Esophagus mucosa (tissue), 1 donor: ENCODE data around the gene KDM7A. TPM values are rescaled to one million over a fixed set of nuclear protein-coding genes. Genes with fewer than 3 reads are reported as not detected.
"Not testable (repeated sequence)": the region's sequence is repeated elsewhere in the genome, so short reads cannot be mapped to it uniquely, and the experiment has no call there.

ENCODE experiments used
- ATAC-seq: fragments of 200-7000 bp; cut with Tn5 transposase; one replicate; pipeline ENCODE4 v1.9.1; 2020
- total RNA-seq: library from RNA; stranded (reverse); gene quantifications from one replicate; pipeline ENCODE4 v1.2.4, GENCODE V29; 2023
- donor health status: DM: yes; HTN: yes; CAD: no.

Gene KDM7A
- total RNA-seq, 1 donor from 2014 or later, result 22.3 TPM

DNA sequence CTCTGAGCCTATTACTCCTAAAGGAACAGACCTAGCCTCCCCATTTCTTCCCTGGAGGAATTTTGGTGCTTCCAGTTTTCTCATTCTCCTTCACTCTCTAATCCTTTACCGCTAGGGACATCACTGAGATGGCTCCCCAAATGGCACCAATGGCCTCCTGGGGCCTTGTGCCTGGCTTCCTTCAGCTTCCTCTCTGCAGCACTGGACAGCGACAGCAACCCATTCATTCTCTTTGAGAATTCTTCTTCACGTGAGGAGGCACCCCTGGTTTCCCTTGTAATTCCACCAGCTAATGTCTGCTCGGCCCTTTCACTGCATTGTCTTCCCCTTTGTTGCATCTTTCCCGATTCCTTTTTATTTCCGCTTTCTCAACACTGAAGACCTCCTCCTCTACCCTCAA, 24.6 kb upstream of the KDM7A start:
- ATAC-seq, result no peak

GRCh38 chr7:140200061-140200989, 23.5 kb upstream of the KDM7A start:
- peak; percentile 94 for ATAC-seq

DNA sequence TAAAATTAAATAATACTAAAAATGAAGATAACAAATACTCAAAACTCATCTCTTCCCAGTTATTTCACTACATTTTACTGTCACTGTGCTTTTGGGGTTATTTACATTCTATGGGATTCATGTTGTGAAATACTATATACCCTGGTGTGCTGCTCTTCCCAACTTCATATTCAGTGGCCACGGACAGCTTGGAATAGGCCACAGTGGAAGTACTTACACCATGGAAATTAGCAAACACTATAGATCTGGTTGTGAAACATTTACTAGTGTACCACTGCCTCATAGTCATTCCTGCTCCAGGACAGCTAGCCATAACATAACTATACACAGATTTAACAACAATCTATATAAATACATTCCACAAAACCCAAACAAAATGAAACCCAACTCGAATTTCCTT, 21.2 kb upstream of the KDM7A start:
- ATAC-seq, result no peak

GRCh38 chr7:140197218-140197890, 20.6 kb upstream of the KDM7A start:
- peak; percentile 70 for ATAC-seq

GRCh38 chr7:140196361-140197217, 19.8 kb upstream of the KDM7A start:
- ATAC-seq, result no peak

GRCh38 chr7:140195859-140196258, 19.1 kb upstream of the KDM7A start:
- no peak for ATAC-seq

DNA sequence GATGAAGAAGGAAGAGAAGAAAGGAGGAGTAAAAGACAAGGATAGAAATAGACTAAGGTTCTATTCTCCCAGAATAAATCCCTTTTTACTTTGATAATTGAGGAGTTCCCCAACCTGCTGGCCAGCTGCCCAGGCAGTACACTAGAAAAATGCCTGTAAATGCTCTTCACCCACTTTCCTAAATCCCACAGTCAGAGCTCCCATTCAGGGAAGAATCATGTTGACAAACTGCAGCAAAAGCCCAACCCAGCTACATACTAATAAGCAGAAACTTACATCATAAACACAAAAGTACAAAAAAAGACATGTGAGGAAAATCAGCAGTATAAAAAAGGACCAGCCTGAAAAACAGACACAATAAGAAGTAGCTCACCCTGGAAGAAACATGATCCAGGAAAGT, 15.8 kb upstream of the KDM7A start:
- ATAC-seq, result no peak

- no peak for ATAC-seq
Measured at GRCh38 chr7:140192176-140192575, 15.4 kb upstream of the KDM7A start.

- ATAC-seq, result no peak
Measured at GRCh38 chr7:140190588-140190987, 13.8 kb upstream of the KDM7A start.

DNA sequence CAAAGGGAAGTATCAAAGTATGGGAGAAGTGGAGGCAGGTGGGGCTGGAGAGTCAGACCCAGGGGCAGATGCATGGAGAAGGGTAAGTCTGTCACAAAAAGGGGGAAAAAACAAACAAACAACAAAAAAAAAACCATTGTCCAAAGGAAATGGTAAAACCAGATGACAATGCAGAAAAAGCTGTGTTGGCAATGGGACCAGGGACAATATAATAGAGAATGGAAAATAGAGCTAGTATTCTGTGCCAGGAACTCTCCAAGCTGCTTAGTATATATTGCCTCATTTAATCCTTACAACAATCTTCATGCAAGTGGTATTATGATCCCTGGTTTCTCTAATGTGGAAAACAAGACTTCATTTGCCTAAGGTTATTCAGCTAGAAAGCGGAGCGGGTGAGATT, 13.1 kb upstream of the KDM7A start:
- no peak for ATAC-seq

GRCh38 chr7:140182917-140183316, 6.1 kb upstream of the KDM7A start:
- no peak for ATAC-seq

DNA sequence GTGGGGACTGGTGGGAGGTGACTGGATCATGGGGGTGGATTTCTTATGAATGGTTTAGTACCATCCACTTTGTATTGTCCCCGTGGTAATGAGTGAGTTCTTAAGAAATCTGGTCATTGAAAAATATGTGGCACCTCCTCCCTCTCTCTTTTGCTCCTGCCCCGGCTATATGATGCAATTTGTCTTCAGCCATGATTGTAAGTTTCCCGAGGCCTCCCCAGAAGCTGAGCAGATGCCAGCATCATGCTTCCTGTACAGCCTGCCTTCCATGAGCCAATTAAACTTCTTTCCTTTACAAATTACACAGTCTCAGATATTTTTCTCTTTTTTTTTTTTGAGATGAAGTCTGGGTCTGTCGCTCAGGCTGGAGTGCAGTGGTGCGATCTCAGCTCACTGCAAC, 2.6 kb upstream of the KDM7A start:
- no peak for ATAC-seq

DNA sequence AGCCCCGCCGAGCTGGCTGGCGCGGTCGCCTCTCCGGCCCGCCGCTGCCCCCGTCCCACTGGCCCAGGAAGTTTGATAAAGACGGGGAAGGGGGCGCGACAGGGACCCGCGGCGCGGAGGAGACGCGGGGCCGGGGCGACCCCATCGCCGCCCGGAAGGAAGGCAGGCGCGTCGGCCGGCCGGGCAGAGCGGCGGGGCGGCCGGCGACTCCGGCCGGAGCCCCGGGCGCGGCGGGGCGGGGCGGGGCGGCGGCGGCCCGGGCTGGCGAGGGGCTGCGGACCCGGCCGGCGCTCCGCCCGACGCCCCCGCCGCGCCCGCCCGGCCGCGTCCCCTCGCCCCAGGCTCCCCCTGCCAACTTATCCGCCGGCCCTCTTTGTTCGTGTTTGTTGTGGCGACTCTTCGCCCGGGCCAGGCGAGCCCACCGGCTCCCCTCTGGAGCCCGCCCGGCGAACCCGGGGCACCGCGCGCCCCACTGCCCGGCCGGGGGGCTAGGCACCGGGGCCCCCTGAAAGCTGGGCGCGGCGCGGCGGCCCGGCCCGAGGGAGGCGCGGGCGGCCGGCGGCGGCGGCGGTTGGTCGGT, 571 bp downstream of the KDM7A start:
- ATAC-seq, result no peak

- peak; percentile 86 for ATAC-seq
Measured at GRCh38 chr7:140175221-140176121, 1.3 kb downstream of the KDM7A start.

DNA sequence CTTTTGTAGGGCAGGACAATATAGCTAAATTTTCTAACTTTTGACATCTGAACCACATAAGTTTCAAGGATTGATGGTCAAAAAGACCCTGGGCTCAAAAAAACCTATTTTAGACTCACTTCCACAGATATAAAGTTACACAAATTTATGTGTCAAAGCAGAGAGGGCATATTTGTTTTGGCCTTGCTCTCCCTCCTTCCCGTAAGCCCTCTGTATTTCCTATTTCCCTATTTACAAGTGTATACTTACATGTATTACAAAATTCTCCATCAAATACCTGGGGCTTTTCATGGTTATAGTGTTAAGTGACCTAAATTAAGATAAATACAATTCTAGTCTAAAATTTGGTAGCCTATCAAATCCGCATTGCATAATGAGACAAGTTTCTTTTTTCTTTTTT, 2.6 kb downstream of the KDM7A start:
- no peak for ATAC-seq

DNA sequence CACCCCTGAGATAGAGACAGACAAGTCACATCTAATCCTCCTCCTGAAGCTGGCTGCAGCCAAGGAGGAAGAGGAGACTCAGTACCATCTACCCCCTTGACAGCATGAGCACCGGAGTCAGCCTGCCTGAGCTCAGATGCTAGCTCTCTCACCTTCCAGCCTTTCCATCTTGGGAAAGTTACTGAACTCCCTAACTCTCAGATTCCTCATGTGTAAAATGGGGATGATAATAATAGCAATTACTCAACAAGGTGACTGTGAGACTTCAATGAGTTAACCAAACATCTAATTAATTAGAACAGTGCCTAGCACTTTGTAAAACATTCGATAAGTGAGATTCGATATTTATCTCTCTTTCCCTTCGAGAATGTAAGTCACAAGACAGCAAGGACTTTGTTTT, 6.4 kb downstream of the KDM7A start:
- ATAC-seq, result no peak

- no peak for ATAC-seq
Measured at GRCh38 chr7:140168816-140169215, 8.0 kb downstream of the KDM7A start.

- peak; percentile 74 for ATAC-seq
Measured at GRCh38 chr7:140165422-140165821, 11.4 kb downstream of the KDM7A start.

DNA sequence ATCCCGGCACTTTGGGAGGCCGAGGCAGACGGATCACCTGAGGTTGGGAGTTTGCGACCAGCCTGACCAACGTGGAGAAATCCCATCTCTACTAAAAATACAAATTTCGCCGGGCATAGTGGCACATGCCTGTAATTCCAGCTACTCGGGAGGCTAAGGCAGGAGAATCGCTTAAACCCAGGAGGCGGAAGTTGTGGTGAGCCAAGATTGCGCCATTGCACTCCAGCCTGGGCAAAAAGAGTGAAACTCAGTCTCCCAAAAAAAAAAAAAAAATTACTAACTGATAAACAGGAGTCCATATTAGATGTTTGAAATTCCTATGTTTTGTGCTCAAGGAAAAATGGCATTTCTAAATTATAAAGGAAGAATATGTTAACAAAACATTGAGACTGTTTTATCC, 14.7 kb downstream of the KDM7A start:
- not testable (repeated sequence) for ATAC-seq

DNA sequence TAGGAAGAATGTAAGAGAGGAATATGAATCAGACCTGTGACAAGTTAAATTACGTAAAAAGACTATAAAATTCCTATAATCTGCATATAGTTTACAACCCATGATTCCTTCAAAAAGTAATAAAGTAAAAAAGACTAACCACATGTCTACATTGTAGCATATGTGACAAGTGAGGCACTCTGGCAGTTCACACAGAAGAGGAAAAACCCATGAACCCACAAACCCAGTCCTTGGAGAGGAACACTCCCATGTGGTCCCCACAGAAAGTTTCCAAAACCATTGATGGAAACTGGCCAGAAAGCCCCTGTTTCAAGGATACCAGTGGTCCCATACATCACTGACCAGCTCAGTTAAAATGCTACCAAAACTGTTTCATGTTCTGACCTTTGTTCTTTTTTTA, 15.7 kb downstream of the KDM7A start:
- ATAC-seq, result no peak

DNA sequence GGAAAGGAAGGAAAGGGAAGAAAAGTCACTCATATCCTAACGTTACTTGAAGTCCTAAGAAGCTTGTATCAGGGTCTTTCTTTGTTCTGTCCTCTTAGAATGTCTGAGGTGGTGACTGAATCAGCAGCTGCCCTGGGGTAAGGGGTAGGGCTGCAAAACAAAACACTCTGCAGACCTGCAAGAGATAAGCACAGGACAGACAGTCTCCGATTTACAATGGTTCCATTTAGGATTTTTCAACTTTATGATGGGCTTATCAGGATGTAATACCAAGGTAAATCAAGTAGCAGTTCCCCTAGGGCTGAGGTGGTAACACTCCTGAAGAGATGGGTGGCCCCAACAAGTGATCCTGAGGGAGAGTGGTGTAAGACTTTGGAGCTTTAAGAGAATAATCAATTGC, 16.5 kb downstream of the KDM7A start:
- ATAC-seq, result no peak

GRCh38 chr7:140159497-140159896, 17.3 kb downstream of the KDM7A start:
- ATAC-seq, result no peak
